ENCODE results near the gene TWNK.

TWNK gene

DNA sequence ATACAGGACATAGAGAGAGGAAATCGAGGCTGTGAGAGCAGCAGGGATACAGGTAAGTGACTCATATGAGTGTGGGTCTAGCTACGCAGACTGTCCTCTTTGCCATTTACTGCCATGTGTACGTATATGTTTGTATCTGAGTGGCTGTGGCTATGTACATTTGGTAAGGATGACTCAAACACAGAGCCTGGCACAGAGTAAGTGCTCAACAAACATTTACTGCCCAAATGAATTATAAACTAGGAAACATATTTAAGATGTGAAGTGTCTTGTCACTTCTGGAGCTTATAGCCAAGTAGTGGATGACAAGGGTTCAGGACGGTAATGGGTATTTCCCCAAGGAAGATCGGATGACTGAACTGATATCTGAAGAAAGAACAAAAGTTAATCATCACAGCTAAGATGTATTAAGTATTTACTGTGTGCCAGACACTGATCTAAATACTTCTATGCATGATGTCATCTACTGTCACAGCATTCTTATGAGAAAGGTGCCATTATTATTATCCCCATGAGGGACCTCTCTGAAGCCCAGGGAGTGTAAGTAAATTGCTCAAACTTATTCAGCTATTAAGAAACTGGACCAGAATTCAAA lies 6.1 kb upstream of the TWNK start:
- no peak for DNase-seq (ENCODE audit: extremely low read depth, low read depth)
- TF ChIP-seq, protein P1, sequence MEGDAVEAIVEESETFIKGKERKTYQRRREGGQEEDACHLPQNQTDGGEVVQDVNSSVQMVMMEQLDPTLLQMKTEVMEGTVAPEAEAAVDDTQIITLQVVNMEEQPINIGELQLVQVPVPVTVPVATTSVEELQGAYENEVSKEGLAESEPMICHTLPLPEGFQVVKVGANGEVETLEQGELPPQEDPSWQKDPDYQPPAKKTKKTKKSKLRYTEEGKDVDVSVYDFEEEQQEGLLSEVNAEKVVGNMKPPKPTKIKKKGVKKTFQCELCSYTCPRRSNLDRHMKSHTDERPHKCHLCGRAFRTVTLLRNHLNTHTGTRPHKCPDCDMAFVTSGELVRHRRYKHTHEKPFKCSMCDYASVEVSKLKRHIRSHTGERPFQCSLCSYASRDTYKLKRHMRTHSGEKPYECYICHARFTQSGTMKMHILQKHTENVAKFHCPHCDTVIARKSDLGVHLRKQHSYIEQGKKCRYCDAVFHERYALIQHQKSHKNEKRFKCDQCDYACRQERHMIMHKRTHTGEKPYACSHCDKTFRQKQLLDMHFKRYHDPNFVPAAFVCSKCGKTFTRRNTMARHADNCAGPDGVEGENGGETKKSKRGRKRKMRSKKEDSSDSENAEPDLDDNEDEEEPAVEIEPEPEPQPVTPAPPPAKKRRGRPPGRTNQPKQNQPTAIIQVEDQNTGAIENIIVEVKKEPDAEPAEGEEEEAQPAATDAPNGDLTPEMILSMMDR (IDR thresholded peaks at IDR 0.05; ENCODE audit: low read depth, low read length): no peak

DNA sequence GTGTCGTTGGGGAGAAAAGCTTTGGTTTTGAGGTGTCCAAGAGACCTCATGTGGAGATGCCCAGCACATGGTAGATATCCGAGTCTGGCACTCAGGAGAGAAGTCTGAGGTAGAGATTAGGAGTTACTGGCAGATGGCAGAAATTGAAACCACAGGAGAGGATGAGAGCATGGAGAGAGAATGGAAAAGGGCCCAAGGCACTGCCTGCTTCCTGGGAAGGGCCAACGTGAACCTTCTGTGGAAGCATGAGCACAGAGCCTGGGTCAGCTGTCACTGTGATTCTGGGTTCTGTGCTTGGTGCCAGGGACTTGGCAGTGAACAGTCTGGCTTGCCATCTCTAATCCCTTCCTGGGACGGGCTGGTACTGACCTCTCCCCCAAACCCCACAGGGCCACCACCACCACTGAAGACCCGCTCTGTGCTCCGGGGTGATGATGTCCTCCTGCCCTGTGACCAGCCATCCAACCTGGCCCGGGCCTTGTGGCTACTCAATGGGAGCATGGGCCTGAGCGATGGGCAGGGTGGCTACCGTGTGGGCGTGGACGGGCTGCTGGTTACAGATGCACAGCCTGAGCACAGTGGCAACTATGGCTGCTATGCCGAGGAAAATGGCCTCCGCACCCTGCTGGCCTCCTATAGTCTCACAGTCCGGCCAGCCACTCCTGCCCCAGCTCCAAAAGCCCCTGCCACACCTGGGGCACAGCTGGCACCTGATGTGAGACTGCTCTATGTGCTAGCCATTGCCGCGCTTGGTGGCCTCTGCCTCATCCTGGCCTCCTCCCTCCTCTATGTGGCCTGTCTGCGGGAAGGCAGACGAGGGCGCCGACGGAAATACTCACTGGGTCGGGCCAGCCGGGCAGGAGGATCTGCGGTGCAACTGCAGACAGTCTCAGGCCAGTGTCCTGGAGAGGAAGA lies 4.2 kb upstream of the TWNK start:
- no peak for DNase-seq (ENCODE audit: extremely low read depth, low read depth)

DNA sequence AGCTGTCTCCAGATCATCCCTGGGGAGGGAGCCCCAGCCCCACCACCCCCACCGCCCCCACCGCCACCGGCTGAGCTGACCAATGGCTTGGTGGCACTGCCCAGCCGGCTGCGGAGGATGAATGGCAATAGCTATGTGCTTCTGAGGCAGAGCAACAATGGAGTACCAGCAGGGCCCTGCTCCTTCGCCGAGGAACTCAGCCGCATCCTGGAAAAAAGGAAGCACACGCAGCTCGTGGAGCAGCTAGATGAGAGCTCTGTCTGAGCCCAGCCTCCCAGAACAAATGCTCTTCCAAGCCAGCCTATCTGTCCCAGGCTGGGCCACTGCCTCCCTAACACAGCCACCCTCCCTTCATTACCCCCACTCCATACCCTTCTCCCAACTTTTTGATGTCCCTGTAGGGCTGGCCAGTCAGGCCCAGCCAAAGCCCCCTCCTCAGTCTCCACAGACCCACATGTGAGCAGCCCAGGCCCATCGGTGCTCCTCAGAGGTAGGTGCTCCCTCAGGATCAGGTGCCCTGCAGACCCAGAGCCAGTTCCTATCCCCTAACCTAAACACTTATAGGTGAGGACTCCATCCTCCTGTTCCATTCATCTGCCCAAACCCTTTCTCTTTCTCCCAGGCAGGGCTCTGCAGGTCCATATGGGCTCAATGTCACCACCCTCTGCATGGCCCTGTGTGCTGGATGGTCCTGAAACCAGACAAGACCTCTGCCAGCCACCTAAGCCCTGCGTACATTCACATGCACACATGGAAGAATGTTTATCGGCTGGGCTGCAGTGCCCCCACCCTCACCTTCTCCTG lies 3.3 kb upstream of the TWNK start:
- TF ChIP-seq, protein P1 (IDR thresholded peaks at IDR 0.05; ENCODE audit: low read depth, low read length): no peak
- no peak for DNase-seq (ENCODE audit: extremely low read depth, low read depth)

More for the DNA sequence above, 4.2 kb upstream of the TWNK start:
- TF ChIP-seq, protein P1 (IDR thresholded peaks at IDR 0.05; ENCODE audit: low read depth, low read length): no peak

DNA sequence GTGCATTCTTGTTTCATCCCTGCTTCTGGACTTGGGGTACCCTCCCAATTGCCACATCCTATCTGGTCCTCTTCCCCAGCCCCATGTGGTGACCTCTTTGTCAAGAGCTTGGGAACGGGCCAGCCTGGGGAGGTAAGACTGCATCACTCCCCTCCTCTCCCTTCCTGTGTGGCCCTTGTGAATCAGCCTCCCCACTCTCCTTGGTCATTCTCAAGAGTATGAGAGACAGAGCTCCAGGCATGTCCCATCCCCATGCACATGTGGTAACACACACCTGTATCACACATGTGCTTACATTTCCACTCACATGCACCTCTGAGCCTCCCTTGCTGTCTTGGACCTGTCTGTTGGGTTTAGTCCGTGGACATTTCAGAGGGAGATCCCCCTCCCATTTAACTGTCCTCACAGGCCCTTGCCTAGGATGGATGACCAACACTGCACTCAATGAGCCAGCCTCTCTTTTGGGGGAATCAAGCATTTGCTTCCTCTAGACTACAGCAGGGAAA lies 2.6 kb upstream of the TWNK start:
- TF ChIP-seq, protein P1 (IDR thresholded peaks at IDR 0.05; ENCODE audit: low read depth, low read length): no peak
- DNase-seq (ENCODE audit: extremely low read depth, low read depth): no peak

DNA sequence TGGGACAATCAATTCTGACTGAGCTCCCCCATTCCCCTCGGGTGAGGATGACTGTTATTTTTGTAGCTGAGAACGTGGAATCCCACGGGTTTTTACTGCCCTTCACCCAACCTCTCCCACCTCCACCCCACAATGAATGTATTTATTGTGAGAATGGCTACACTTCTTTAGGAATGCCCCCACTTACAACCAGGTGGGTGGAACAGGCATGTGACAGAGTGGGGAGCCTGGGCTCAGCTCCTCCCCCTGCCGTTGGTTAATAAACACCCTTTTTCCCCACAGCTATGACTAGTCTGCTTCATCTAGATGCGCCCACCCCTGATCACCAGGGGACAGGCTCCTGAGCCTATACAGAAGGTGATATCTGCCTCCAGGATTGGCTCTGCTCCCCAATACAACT lies 2.0 kb upstream of the TWNK start:
- DNase-seq (ENCODE audit: extremely low read depth, low read depth): no peak
- TF ChIP-seq, protein P1 (IDR thresholded peaks at IDR 0.05; ENCODE audit: low read depth, low read length): no peak

DNA sequence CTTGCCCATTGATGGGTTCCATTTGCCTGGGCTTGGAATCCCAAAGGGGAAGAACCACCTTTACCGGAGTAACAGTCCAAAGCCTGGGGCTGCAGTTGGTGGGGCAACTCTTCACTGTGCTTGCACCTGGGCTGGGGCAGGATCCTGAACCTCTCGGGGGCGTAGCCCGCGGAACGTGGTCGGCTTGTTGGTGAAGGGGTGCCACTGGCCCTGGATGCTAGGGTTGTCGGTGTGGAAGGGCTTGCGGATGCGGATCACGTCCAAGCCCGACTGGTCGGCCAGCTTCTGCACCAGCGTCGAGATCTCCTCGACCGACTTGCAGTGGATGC lies 756 bp upstream of the TWNK start:
- TF ChIP-seq, protein P1 (IDR thresholded peaks at IDR 0.05; ENCODE audit: low read depth, low read length): no peak
- no peak for DNase-seq (ENCODE audit: extremely low read depth, low read depth)

Measured in AG09319 (cell line).